Spinal cord (tissue), 10 donors: ENCODE results near the gene GPANK1. TPM values are rescaled to one million over a fixed set of nuclear protein-coding genes. Genes with fewer than 3 reads are reported as not detected.
"Not testable (repeated sequence)": the region's sequence is repeated elsewhere in the genome, so short reads cannot be mapped to it uniquely, and the experiment has no call there.

ENCODE experiments used
- DNase-seq, 6 donors: peaks; one replicate each; pipeline versions ENCODE4 v3.0.0 to v3.0.0-alpha.2; 2013 to 2015; ENCODE audit warnings: low spot score in 6 of 6, low read depth in 4 of 6
- H3K27ac ChIP-seq: one replicate; pipeline ENCODE4 v1.5.1; 2013; ENCODE audit warnings: low read depth, low read length, control low read depth
- H3K27me3 ChIP-seq: one replicate; pipeline ENCODE4 v1.6.1; 2013; ENCODE audit warnings: low read length; ENCODE audit not compliant: control insufficient read depth, insufficient read depth
- H3K36me3 ChIP-seq: one replicate; pipeline ENCODE4 v1.6.1; 2013; ENCODE audit warnings: low read length; ENCODE audit not compliant: control insufficient read depth, insufficient read depth
- H3K4me1 ChIP-seq: one replicate; pipeline ENCODE4 v1.6.1; 2013; ENCODE audit warnings: low read length; ENCODE audit not compliant: control insufficient read depth, insufficient read depth
- H3K4me3 ChIP-seq: one replicate; pipeline ENCODE4 v1.5.1; 2013; ENCODE audit warnings: low read depth, low read length, control low read depth
- H3K9me3 ChIP-seq: one replicate; pipeline ENCODE4 v1.6.1; 2013; ENCODE audit warnings: low read length; ENCODE audit not compliant: control insufficient read depth, insufficient read depth
- WGBS: methylation state at CpG from one replicate; pipeline ENCODE4 v1.1.5; 2013; ENCODE audit warnings: missing lambda C conversion rate; ENCODE audit not compliant: insufficient coverage; 5-methylcytosine and 5-hydroxymethylcytosine counted together
- long read RNA-seq, 4 donors: transcript quantifications; one replicate each; lab custom pipeline, GENCODE V29; 2026
- polyA plus RNA-seq, 2 donors: library from polyadenylated mRNA; unstranded; fragments of 120-200 nt; gene quantifications; one replicate each; pipeline ENCODE4 v1.2.1, GENCODE V29; 2013; ENCODE audit not compliant: insufficient read length in 2 of 2
- total RNA-seq, 2 donors: library from RNA; depleted of rRNA in 1 of 2; stranded (reverse); fragments of 120-200 nt in 1 of 2; fragments of >200 nt in 1 of 2; gene quantifications; one replicate each; pipeline versions ENCODE4 v1.2.3 to v1.2.4, GENCODE V29; 2013 to 2014
- donor health status: healthy.

Gene GPANK1
- total RNA-seq (10 to 100 TPM in 1 of 2 donors, 1 to 10 TPM in 1; 9.1 to 15.3 TPM), polyA plus RNA-seq (10 to 100 TPM; 16.9 to 19.9 TPM)
- long read RNA-seq, donor 1, partial matches to known transcripts, result 14 of 18 reads
- long read RNA-seq, donor 1, other reads (novel, unspliced or antisense), result 0 of 18 reads
- long read RNA-seq, donor 2, result 0 reads
- long read RNA-seq, donor 3, partial matches to known transcripts, result 0 of 1 reads
- long read RNA-seq, donor 3, other reads (novel, unspliced or antisense), result 0 of 1 reads
- long read RNA-seq, donor 4, partial matches to known transcripts, result 184 of 433 reads
- long read RNA-seq, donor 4, other reads (novel, unspliced or antisense), result 245 of 433 reads

- peaks cover 50% of the 10 kb centered on the region for H3K36me3 ChIP-seq
- WGBS, result 0% methylated on average over 32 of the region's 39 CpGs
These were observed at the start of gene GPANK1 for GRCh38 chr6:31664790-31665500. Gene GPANK1 (minus strand): TSS chr6:31664997. CDS start chr6:31664478, 519 bp downstream.

GRCh38 chr6:31713991-31714684 lies 49.3 kb upstream of the GPANK1 start:
- peak overlapping the region; percentile 81 for H3K27ac ChIP-seq
- no peak overlapping the region for H3K4me3 ChIP-seq

More at GRCh38 chr6:31664790-31665500, at the start of gene GPANK1:
- no peaks in the 10 kb centered on the region for H3K9me3 ChIP-seq
- peak within 1 kb of the TSS; percentile 99 for H3K27ac ChIP-seq
- no peaks in the 10 kb centered on the region for H3K27me3 ChIP-seq
- H3K4me3 ChIP-seq, result peak within 1 kb of the TSS; percentile 93
- DNase-seq, result peak; percentile 84 to 98 (median 90)
- H3K4me1 ChIP-seq, result peaks cover 46% of the 10 kb centered on the region

GRCh38 chr6:31713465-31713864 lies 48.7 kb upstream of the GPANK1 start:
- Histone ChIP-seq H3K27ac (peak overlapping the region; percentile 81), H3K9me3 (no peaks in the 10 kb centered on the region), H3K4me3 (no peak overlapping the region), H3K27me3 (no peaks in the 10 kb centered on the region), H3K36me3 (no peaks in the 10 kb centered on the region), H3K4me1 (peaks cover 23% of the 10 kb centered on the region)
- DNase-seq, result no peak
- no CpG with 5 or more reads among the region's 4 CpGs for WGBS

More at GRCh38 chr6:31713991-31714684, 49.3 kb upstream of the GPANK1 start:
- Histone ChIP-seq H3K27me3 (no peaks in the 10 kb centered on the region), H3K9me3 (no peaks in the 10 kb centered on the region), H3K4me1 (peaks cover 23% of the 10 kb centered on the region), H3K36me3 (no peaks in the 10 kb centered on the region)
- 12% methylated on average over 4 of the region's 5 CpGs for WGBS
- DNase-seq, result peak in 2 of 6 donors; percentile 49 to 85

GRCh38 chr6:31712296-31712695 lies 47.5 kb upstream of the GPANK1 start:
- H3K9me3 ChIP-seq, result no peaks in the 10 kb centered on the region
- no peaks in the 10 kb centered on the region for H3K36me3 ChIP-seq
- no peak overlapping the region for H3K27ac ChIP-seq
- 93% methylated on average over 8 of the region's 8 CpGs for WGBS
- no peak for DNase-seq
- peaks cover 20% of the 10 kb centered on the region for H3K4me1 ChIP-seq
- no peaks in the 10 kb centered on the region for H3K27me3 ChIP-seq
- no peak overlapping the region for H3K4me3 ChIP-seq

- H3K27me3 ChIP-seq, result no peaks in the 10 kb centered on the region
- DNase-seq, result no peak
- H3K9me3 ChIP-seq, result no peaks in the 10 kb centered on the region
- H3K4me3 ChIP-seq, result no peak overlapping the region
- peaks cover 20% of the 10 kb centered on the region for H3K4me1 ChIP-seq
- no peak overlapping the region for H3K27ac ChIP-seq
- no peaks in the 10 kb centered on the region for H3K36me3 ChIP-seq
- 72% methylated on average over 6 of the region's 8 CpGs for WGBS
These were observed 46.4 kb upstream of the GPANK1 start for GRCh38 chr6:31711233-31711632.

GRCh38 chr6:31710523-31711219 lies 45.9 kb upstream of the GPANK1 start:
- WGBS, result 78% methylated on average over 5 of the region's 5 CpGs
- no peak for DNase-seq
- Histone ChIP-seq H3K36me3 (no peaks in the 10 kb centered on the region), H3K27ac (no peak overlapping the region), H3K4me3 (no peak overlapping the region), H3K9me3 (no peaks in the 10 kb centered on the region), H3K4me1 (peaks cover 19% of the 10 kb centered on the region), H3K27me3 (no peaks in the 10 kb centered on the region)

- not testable (repeated sequence) for H3K27ac ChIP-seq, H3K9me3 ChIP-seq, H3K36me3 ChIP-seq, H3K4me1 ChIP-seq, H3K4me3 ChIP-seq, H3K27me3 ChIP-seq, DNase-seq
- 93% methylated on average over 8 of the region's 11 CpGs for WGBS
These were observed 44.4 kb upstream of the GPANK1 start for GRCh38 chr6:31709157-31709556.

- H3K4me3 ChIP-seq, result no peak overlapping the region
- no peaks in the 10 kb centered on the region for H3K9me3 ChIP-seq
- DNase-seq, result no peak
- WGBS, result 100% methylated on average over 2 of the region's 3 CpGs
- H3K27ac ChIP-seq, result no peak overlapping the region
- H3K4me1 ChIP-seq, result peaks cover 7% of the 10 kb centered on the region
- H3K27me3 ChIP-seq, result no peaks in the 10 kb centered on the region
- H3K36me3 ChIP-seq, result no peaks in the 10 kb centered on the region
These were observed 43.4 kb upstream of the GPANK1 start for GRCh38 chr6:31708224-31708623.

GRCh38 chr6:31707701-31708100 lies 42.9 kb upstream of the GPANK1 start:
- no peaks in the 10 kb centered on the region for H3K27me3 ChIP-seq
- WGBS, result 88% methylated on average over 3 of the region's 10 CpGs

More at GRCh38 chr6:31707701-31708100, 42.9 kb upstream of the GPANK1 start:
- DNase-seq, result no peak
- peaks cover 7% of the 10 kb centered on the region for H3K4me1 ChIP-seq
- no peaks in the 10 kb centered on the region for H3K36me3 ChIP-seq
- H3K9me3 ChIP-seq, result no peaks in the 10 kb centered on the region
- H3K4me3 ChIP-seq, result no peak overlapping the region
- H3K27ac ChIP-seq, result no peak overlapping the region
